SJSA1 (cell line): ENCODE results near the gene ERC2. TPM values are rescaled to one million over a fixed set of nuclear protein-coding genes. Genes with fewer than 3 reads are reported as not detected.

ENCODE experiments used
- DNase-seq, 2 experiments: peaks; one replicate each; pipeline ENCODE4 v3.0.0-alpha.2; 2015 to 2020; ENCODE audit warnings: low spot score in 2 of 2, low read depth in 1 of 2
- H3K27ac ChIP-seq: fragments of 250-450 bp; sonication (Bioruptor Pico); 2 replicates; pipeline ENCODE4 v1.5.1; 2020; ENCODE audit warnings: mild to moderate bottlenecking, moderate library complexity
- H3K27me3 ChIP-seq: fragments of 250-450 bp; sonication (Bioruptor Pico); replicated peaks from 2 replicates; pipeline ENCODE4 v1.5.1; 2020; ENCODE audit warnings: mild to moderate bottlenecking, moderate library complexity
- H3K36me3 ChIP-seq: fragments of 250-450 bp; sonication (Bioruptor Pico); 2 replicates; pipeline ENCODE4 v1.5.1; 2020; ENCODE audit warnings: mild to moderate bottlenecking
- H3K4me1 ChIP-seq: fragments of 250-450 bp; sonication (Bioruptor Pico); replicated peaks from 2 replicates; pipeline ENCODE4 v1.6.1; 2021; ENCODE audit warnings: mild to moderate bottlenecking
- H3K4me3 ChIP-seq: fragments of 250-450 bp; sonication (Bioruptor Pico); 2 replicates; pipeline ENCODE4 v1.5.1; 2020; ENCODE audit warnings: mild to moderate bottlenecking
- H3K9me3 ChIP-seq: fragments of 250-450 bp; sonication (Bioruptor Pico); replicated peaks from 2 replicates; pipeline ENCODE4 v1.5.1; 2020; ENCODE audit warnings: mild to moderate bottlenecking
- total RNA-seq: library from RNA; depleted of rRNA; stranded (reverse); fragments of >200 nt; shearing (Covaris generic); gene quantifications from 2 replicates; pipeline ENCODE4 v1.2.3, GENCODE V29; 2014

Gene ERC2
- total RNA-seq, 1 experiment from 2014 or later, result 0.13 TPM

DNA sequence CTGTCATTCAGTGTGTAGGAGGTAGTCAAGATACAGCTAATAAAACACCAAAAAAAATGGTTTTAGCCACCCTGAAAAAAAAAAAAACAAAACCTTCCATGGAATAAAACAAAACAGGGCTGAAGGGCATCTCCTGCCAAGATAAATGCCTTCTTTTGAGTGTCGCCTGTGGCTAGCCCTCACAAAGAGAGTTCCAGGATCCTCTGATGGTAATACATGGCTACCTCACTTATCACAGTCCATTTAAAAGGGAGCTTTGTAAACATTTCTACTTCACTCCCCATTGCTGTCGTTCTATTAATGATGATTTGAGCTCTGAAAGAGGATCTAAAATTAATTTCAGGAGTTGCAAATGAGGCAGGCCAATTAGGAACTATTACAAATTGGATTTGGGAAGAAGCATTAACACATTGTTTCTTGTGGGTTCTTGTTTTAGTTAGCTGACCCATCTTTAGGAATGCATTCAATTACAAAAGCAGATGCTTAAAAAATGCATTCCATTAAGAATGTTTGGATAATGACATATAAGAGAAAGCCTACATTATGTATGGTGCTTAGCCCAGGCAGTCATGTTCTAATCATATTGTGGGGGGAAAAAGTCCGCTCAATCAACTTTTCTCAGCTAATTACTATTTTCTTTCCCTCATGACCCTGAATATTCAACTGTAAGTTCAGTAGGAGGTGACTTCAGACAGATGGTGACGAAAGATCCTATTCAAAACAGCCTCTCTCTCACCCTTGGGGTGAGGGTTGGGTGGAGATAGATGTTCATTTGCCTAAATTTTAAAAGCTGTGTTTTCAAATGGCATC lies 726.0 kb downstream of the ERC2 start:
- Histone ChIP-seq H3K4me1 (peaks cover 25% of the 10 kb centered on the region), H3K9me3 (no peaks in the 10 kb centered on the region), H3K36me3 (no peaks in the 10 kb centered on the region), H3K4me3 (no peak overlapping the region), H3K27me3 (no peaks in the 10 kb centered on the region), H3K27ac (peak overlapping the region; percentile 86)
- DNase-seq, result peak in 1 of 2 experiments; percentile 79

GRCh38 chr3:55737186-55737585 lies 731.1 kb downstream of the ERC2 start:
- H3K27me3 ChIP-seq, result no peaks in the 10 kb centered on the region
- no peak for DNase-seq
- no peaks in the 10 kb centered on the region for H3K36me3 ChIP-seq
- H3K4me1 ChIP-seq, result peaks cover 10% of the 10 kb centered on the region
- no peak overlapping the region for H3K27ac ChIP-seq
- no peak overlapping the region for H3K4me3 ChIP-seq
- no peaks in the 10 kb centered on the region for H3K9me3 ChIP-seq

DNA sequence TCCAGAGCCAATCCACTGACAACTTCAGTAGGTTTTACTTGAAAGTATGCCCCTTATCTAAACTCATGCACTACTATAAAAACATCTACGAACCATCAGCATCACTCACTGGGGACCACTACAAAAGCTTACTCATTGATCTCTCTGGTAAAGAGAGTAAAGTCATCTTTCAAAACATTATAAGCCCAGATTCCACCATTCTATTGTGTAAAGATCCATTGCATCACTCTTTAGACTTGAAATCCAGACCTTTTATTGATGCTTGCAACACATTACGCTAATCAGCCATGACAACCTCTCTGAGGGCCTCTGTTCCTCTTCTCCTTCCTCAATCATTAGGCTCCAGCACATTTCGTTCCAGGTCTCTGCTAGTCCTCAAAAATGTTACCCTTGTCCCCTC lies 732.3 kb downstream of the ERC2 start:
- H3K27me3 ChIP-seq, result no peaks in the 10 kb centered on the region
- H3K4me1 ChIP-seq, result no peaks in the 10 kb centered on the region
- no peaks in the 10 kb centered on the region for H3K36me3 ChIP-seq
- no peaks in the 10 kb centered on the region for H3K9me3 ChIP-seq
- no peak for DNase-seq
- no peak overlapping the region for H3K4me3 ChIP-seq
- H3K27ac ChIP-seq, result no peak overlapping the region

DNA sequence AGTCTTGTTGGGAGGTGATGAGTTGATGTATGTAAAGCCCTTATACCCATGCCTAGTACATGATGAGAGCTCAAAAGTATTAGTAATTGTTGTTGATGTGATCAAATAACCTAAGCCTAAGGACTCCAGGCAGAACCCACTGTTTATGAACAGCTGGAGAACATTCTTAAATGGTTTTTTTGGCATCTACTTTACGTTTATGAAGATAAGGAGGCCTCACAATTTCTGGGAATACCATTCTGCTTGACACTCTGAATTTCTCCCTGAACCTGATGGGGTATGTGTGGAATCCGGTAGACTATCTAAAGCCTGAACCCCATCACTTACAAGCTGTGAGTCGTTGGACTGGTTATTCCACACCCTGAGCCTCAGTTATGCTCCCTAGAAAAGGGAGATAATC lies 736.5 kb downstream of the ERC2 start:
- Histone ChIP-seq H3K36me3 (no peaks in the 10 kb centered on the region), H3K4me1 (no peaks in the 10 kb centered on the region), H3K27me3 (no peaks in the 10 kb centered on the region), H3K27ac (no peak overlapping the region), H3K9me3 (no peaks in the 10 kb centered on the region), H3K4me3 (no peak overlapping the region)
- no peak for DNase-seq

GRCh38 chr3:55729546-55729945 lies 738.7 kb downstream of the ERC2 start:
- H3K27ac ChIP-seq, result no peak overlapping the region
- H3K4me3 ChIP-seq, result no peak overlapping the region
- H3K9me3 ChIP-seq, result no peaks in the 10 kb centered on the region
- no peaks in the 10 kb centered on the region for H3K27me3 ChIP-seq
- DNase-seq, result no peak
- no peaks in the 10 kb centered on the region for H3K36me3 ChIP-seq
- H3K4me1 ChIP-seq, result no peaks in the 10 kb centered on the region

GRCh38 chr3:55728461-55729100 lies 739.7 kb downstream of the ERC2 start:
- H3K4me1 ChIP-seq, result no peaks in the 10 kb centered on the region
- H3K27ac ChIP-seq, result no peak overlapping the region
- no peaks in the 10 kb centered on the region for H3K36me3 ChIP-seq
- no peak overlapping the region for H3K4me3 ChIP-seq
- no peaks in the 10 kb centered on the region for H3K27me3 ChIP-seq
- no peak for DNase-seq
- no peaks in the 10 kb centered on the region for H3K9me3 ChIP-seq

GRCh38 chr3:55726501-55726775 lies 741.8 kb downstream of the ERC2 start:
- Histone ChIP-seq H3K4me3 (no peak overlapping the region), H3K9me3 (no peaks in the 10 kb centered on the region), H3K27ac (no peak overlapping the region), H3K36me3 (no peaks in the 10 kb centered on the region), H3K4me1 (no peaks in the 10 kb centered on the region), H3K27me3 (no peaks in the 10 kb centered on the region)
- no peak for DNase-seq

- no peak overlapping the region for H3K27ac ChIP-seq
- no peak for DNase-seq
Measured at GRCh38 chr3:55725681-55726500, 742.4 kb downstream of the ERC2 start.

DNA sequence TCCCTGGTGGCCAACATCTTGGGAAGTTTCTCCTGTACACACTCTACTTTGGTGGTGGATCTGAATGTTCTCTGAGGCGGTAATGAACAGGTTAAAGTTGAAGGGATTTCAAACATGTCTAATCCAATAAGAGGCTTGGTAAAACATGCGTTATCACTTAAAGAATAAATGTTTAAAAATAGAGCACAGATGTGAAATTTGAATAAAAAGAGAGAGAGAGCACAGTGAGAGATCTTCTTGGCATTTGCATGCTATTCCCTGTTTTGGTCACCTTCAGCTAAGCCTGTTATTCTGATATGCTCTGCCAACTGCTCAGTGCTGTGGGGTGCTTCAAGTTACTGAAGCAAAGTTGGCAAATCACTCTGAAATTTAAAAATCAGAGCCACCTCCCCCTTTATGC lies 743.4 kb downstream of the ERC2 start:
- Histone ChIP-seq H3K27me3 (no peaks in the 10 kb centered on the region), H3K36me3 (no peaks in the 10 kb centered on the region), H3K4me3 (no peak overlapping the region), H3K9me3 (no peaks in the 10 kb centered on the region), H3K27ac (no peak overlapping the region), H3K4me1 (no peaks in the 10 kb centered on the region)
- DNase-seq, result no peak

More at GRCh38 chr3:55725681-55726500, 742.4 kb downstream of the ERC2 start:
- Histone ChIP-seq H3K4me1 (no peaks in the 10 kb centered on the region), H3K36me3 (no peaks in the 10 kb centered on the region), H3K27me3 (no peaks in the 10 kb centered on the region), H3K4me3 (no peak overlapping the region), H3K9me3 (no peaks in the 10 kb centered on the region)

- no peak for DNase-seq
- no peaks in the 10 kb centered on the region for H3K36me3 ChIP-seq
- H3K4me3 ChIP-seq, result no peak overlapping the region
- peaks cover 3% of the 10 kb centered on the region for H3K4me1 ChIP-seq
- no peaks in the 10 kb centered on the region for H3K9me3 ChIP-seq
- H3K27ac ChIP-seq, result no peak overlapping the region
- no peaks in the 10 kb centered on the region for H3K27me3 ChIP-seq
Measured at GRCh38 chr3:55724407-55724784, 743.9 kb downstream of the ERC2 start.

GRCh38 chr3:55723653-55724406 lies 744.4 kb downstream of the ERC2 start:
- Histone ChIP-seq H3K4me3 (no peak overlapping the region), H3K27me3 (no peaks in the 10 kb centered on the region), H3K9me3 (no peaks in the 10 kb centered on the region), H3K4me1 (peaks cover 9% of the 10 kb centered on the region), H3K27ac (no peak overlapping the region), H3K36me3 (no peaks in the 10 kb centered on the region)
- DNase-seq, result no peak

DNA sequence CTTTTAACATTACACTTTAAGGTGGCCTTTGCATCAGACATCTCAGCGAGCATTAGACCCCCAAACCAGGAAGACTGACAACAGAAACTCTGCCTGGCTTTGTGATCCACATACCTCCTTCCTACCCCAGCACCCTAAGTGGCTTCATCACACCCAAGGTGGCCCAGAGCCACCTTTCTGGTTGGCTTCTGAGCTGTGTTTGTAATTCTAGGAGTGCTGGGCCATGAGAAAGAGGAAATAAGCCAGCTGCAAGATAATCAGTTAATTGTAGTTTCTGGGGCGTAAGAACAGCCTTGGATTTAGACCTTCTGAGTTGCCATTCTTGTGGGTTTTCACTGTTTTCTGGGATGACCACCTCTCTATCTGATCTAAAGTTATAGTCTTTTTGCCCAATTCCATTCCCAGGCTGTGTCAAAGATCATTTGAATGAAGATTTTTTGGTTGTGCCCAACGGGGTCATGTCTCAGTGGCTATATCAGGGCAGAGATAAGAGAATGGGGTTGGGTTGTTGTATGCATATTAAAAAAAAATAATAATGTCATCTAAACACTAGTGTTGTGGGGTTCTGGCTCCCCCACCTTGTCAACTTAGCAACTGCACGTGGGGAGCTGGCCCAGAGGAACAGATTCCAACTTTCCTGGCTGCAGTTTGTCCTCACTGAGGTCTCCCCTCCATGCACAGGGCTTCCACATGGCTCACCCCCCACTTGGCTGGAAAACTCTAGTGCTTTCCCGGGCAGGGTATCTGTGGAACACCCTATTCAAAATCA lies 746.4 kb downstream of the ERC2 start:
- peaks cover 22% of the 10 kb centered on the region for H3K4me1 ChIP-seq
- H3K27ac ChIP-seq, result no peak overlapping the region
- DNase-seq, result peak in 1 of 2 experiments; percentile 30
- no peaks in the 10 kb centered on the region for H3K27me3 ChIP-seq
- no peaks in the 10 kb centered on the region for H3K36me3 ChIP-seq
- no peak overlapping the region for H3K4me3 ChIP-seq
- no peaks in the 10 kb centered on the region for H3K9me3 ChIP-seq

GRCh38 chr3:55720614-55721013 lies 747.7 kb downstream of the ERC2 start:
- no peak for DNase-seq
- no peak overlapping the region for H3K4me3 ChIP-seq
- no peaks in the 10 kb centered on the region for H3K27me3 ChIP-seq
- H3K36me3 ChIP-seq, result no peaks in the 10 kb centered on the region
- no peak overlapping the region for H3K27ac ChIP-seq
- H3K4me1 ChIP-seq, result peaks cover 22% of the 10 kb centered on the region
- no peaks in the 10 kb centered on the region for H3K9me3 ChIP-seq
